HG03045 (cell line): Measurements from ENCODE around the gene TARDBP.
"Not testable (repeated sequence)": the region's sequence is repeated elsewhere in the genome, so short reads cannot be mapped to it uniquely, and the experiment has no call there.

ENCODE experiments used
- ATAC-seq: cut with Tn5 transposase; IDR thresholded peaks from one replicate; pipeline ENCODE4 v1.9.1; 2021; ENCODE audit warnings: mild to moderate bottlenecking, moderate library complexity; ENCODE audit not compliant: unreplicated experiment

TARDBP gene

DNA sequence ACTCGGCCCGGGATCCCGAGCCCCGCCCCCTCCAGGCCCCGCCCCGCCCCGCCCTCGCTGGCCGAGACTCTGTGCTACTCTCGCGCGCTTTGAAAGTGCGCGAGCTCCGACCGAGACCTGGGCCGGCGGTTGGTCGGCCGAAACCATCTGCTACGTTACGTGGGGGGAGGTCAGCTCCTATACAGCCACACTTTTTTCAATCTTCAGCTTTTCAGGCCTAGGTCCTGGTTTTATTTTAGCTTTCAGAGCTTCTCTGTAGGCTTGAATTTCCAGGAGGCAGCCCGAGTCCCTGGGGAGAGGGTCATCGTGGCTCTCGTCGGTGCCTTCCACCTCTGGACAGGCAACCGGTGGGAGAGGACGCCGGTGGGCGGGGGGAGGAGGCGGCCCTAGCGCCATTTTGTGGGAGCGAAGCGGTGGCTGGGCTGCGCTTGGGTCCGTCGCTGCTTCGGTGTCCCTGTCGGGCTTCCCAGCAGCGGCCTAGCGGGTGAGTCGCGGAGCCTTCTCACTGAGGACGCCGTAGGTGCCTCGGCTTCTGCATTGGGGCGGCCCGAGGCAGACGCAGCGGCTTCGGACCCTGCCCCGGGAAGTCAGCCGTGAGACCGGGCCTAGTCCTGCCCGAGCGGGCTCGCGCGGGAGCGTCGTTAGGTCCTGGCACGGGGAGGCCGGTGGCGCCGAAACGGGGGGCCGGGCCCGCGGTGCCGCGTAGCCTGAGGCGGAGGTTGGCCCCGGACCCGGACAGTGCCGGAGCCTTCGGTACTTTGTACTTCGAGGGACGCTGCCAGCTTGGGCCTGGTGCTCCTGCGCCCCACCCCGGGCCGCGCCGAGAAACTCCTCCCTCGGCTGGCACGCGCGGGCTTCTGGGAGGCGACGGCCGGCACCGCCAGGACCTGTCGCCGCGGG, at the start of gene TARDBP:
Gene TARDBP (plus strand): TSS at position 395 of the 900 bp plus-strand sequence. CDS start 1,074 bp downstream, outside the sequence.
- peak; percentile 82 for ATAC-seq

DNA sequence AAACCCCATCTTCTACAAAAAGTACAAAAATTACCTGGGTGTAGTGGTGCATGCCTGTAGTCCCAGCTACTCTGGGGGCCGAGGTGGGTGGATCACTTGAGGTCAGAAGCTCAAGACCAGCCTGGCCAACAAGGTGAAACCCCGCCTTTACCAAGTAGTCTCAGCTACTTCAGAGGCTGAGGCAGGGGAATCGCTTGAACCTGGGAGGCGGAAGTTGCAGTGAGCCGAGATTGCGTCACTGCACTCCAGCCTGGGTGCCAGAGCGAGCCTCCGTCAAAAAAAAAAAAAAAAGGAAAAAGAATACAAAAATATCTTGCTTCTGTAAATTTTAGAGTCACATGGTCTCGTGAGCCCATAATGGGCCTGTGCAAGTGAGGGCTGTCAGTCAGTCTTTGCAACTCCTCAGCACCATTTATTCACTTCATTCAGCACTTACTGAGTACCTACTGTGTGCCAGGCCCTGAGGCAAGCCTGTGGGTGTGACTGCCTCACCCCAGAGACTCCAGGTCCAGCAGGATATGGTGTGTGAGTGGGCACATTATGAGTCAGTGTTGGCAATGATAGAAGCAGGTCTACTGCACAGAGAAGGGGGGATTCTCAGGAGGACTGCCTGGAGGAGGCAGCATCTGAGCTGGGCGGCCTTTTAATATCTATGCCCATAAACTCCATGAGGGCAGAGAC, 46.8 kb upstream of the TARDBP start:
- ATAC-seq: no peak

DNA sequence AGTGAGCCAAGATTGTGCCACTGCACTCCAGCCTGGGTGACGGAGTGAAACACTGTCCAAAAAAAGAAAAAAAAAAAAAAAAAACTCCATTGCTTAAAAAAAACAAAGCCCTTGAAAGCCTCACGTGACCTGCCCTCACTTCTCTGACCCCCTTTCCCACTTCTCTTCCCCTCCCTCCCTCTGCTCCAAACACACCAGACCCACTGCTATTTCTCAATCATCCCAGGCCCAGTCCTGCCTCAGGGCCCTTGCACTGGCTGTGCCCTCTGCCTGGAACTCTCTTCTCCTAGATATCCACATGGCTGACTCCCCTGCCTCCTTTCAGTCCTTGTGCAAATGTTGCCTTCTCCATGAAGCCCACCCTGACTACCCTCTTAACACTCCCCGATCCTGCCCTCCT, 45.4 kb upstream of the TARDBP start:
- no peak for ATAC-seq

DNA sequence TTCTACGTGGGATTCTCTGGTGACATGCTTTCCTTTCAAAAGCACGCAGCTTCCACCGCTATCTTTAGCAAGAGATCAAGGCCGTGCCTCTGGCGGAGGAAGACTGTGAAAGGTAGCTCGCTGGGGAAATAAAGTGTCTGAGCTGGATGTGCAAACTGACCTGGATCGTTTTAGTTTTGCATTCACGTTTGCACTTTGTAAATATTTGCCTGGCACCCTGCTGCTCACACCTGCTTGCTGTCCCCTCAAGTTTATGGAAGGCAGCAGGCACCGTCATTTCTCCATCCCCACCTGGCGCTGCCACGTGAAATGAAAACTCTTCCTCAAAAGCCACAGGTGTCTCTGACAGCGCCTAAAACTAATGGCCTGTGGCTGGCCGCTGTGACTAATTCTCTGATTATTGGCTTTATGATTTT, 44.0 kb upstream of the TARDBP start:
- no peak for ATAC-seq

DNA sequence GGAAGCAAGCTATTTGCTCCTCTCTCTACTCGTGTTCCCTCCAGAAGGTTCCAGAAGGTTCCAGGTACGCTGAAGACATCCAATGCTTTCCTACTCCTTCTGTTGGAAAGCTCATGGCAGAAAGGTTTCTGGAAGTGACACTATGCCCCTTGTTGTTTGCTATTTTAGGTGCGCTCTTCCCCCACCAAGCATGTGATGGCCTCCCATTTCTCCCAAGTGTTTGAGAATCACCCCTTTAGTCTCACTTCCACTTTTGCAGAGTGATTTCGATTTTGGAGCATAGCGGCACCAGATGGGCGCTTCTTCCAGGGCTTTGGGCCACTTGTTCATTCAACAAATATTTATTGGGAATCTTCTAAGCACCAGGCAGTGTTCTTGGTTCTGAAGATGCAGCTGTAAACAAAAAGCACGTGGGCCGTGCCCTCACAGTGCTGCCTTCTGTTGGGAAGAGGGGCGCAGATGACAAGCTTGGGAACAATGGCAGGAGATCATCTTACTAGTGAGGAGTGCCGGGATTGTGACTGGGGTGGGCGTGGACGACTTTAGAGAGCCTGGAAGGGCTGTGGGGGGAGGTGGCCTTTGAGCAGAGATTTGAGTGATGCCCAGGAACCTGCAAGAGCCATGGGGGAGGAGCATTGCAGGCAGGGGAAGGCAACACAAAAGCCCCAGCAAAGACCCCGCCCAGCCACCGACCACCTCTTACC, 43.0 kb upstream of the TARDBP start:
- ATAC-seq: no peak

DNA sequence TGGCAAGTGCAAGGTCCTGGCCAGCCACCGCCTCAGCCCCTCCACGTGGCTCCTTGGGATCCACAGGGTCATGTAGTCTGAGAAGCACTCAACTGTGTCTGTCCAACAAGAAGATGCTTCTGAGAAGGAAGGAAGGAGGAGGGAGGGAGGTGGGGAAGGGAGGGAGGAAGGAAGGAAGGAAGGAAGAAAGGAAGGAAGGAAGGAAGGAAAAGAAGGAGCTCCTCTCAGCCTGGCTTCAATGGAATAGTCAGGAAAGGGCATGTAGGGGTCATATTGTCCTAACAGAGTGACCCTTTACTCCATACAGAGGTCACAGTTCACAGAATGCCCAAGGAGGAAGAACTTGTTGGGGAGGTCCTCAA, 42.5 kb upstream of the TARDBP start:
- no peak for ATAC-seq

DNA sequence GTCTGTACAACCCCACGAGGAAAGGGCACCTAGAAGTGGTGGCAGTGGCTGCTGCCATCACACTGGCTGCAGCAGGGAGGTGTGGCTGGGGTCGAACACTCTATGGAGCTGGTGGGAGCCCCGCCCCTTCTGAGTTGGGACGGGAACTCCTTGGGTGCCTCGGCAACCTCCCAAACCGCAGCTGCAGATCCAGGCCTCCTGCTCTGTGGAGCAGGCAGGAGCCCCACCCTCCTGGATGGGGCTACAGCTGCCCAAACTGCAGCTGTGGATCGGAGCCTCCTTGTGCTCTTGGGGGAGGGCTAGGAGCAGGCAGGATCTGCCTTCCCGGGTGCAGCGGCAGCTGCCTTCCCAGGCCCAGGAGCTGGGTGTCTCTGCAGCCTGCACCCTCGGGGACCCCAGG, 38.9 kb upstream of the TARDBP start:
- no peak for ATAC-seq

DNA sequence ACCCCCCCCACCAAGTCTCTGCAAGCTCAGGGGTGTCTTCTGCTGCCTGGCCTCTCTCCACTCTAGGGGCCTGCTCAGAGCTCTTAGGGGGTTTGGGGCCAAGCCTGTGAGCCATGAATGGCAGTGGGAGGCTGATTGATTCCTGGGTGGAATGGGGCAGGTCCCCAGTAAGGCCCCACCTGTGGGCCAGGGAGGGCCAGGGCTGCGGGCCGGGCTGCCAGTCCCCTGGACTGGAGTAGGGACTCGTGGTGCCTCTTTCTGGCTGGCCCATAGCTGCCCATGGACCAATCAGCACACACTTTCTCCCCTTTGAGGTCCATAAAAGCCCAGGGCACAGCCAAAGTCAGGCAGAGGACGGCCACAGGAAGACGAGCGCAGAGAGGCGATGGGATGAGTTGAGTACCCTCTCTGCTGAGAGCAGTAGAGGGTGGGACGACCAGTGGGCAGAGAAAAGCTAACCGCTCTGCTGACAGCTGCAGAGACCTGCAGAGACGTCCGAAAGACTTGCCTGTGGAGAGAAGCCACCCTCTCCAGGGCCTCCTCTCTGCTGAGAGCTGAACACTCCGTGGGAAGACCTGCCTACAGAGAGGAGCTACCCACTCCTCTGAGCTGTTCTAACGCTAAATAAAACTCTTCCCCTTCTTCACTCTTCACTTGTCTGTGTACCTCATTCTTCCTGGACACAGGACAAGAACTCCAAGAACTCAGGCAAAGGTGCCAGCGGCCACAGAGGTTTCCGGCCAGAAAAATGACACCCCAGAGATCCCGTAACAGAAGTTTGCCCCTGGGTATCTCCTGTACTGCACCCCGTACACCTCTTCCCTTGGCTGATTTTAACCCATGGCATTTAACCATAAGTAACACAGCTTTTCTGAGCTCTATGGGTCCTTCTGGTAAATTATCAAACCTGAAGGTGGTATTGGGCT, 38.2 kb upstream of the TARDBP start:
- no peak for ATAC-seq

DNA sequence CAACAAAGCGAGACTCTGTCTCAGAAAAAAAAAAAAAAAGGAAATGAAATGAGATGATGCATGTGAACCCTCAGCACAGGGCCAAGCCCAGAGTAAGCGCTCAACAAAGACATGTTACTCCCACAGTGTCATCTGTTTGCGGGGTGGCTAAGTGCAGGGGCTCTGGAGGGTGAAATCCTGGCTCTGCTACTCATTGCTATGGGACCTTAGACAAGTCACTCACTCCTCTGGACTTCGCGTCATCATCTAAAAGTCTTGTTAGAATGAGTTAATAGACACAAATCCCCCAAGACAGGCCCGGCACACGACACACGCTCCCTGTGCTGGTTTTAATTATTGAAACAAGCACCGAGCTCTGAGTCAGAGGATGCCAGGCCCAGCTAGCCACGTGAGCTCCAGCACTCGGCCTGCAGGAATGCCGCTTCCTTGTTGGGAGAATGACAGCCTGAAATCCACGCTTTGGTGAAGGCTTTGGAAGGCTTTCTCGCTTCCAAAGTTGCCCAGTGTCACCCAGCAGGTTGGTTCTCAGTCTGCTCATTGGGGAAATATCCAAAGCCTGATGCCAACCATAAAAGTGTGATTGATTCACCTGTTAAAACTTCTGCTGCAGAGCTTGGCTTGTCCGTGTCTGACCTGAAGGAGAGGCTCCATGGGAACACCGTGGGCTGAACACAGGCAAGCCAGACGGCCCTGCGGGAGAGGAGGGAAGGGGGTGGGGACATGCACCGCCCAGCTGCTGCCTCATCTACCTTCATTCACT, 36.7 kb upstream of the TARDBP start:
- ATAC-seq: no peak

DNA sequence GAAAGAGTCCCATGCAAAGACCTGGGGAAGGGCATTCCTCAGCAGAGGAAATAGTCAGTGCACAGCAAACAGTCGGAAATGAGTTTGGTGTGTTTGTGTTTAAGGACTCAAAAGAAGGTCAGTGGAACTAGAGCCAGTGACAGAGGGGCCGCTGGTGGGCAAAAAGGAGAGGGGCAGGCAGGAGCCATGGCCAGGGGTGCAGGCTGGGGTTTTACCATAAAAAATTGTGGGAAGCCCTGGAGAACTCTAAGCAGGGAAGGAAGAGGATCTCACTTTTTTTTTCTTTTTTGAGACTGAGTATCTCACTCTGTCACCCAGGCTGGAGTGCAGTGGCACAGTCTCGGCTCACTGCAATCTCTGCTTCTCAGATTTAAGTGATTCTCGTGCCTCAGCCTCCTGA, 33.7 kb upstream of the TARDBP start:
- ATAC-seq: no peak

DNA sequence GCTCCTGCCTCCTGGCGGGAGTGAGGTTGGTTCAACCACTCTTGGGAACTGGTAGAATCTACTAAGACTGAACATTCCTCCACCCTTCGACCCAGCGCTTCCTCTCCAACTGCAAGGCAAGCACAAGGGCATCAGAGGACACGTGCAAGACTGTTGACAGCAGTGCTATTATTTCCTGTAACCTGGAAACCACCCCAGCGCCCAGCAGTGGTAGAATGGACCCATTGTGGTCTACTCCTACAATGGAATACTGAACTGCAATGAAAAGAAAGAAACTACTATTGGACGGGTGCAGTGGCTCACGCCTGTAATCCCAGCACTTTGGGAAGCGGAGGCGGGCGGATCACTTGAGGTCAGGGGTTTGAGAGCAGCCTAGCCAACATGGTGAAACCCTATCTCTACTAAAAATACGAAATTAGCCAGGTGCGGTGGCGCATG, 33.0 kb upstream of the TARDBP start:
- no peak for ATAC-seq

DNA sequence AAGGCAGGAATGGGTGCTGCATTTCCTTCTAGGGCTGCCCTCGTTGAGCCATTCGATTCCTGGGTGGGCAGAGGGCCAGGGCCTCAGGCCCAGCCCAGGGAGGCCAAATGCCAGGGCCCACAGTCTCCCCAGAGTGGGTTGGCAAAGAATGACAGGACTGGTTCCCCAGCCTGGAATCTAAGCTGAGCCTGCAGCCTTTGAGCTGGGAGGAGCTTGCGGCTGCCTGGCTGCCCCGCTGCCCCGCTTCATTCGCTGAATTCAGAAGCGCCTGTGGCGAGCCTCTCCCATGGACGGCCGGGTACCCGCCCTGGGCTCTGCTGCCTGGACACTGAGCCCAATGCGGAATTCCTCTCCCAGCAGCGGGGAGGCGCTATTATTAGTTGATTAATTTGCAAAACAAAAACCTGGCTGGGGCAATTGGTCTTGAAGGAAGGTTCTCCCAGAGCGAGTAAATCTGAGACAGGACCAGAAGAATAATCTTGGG, 32.3 kb upstream of the TARDBP start:
- ATAC-seq: no peak

DNA sequence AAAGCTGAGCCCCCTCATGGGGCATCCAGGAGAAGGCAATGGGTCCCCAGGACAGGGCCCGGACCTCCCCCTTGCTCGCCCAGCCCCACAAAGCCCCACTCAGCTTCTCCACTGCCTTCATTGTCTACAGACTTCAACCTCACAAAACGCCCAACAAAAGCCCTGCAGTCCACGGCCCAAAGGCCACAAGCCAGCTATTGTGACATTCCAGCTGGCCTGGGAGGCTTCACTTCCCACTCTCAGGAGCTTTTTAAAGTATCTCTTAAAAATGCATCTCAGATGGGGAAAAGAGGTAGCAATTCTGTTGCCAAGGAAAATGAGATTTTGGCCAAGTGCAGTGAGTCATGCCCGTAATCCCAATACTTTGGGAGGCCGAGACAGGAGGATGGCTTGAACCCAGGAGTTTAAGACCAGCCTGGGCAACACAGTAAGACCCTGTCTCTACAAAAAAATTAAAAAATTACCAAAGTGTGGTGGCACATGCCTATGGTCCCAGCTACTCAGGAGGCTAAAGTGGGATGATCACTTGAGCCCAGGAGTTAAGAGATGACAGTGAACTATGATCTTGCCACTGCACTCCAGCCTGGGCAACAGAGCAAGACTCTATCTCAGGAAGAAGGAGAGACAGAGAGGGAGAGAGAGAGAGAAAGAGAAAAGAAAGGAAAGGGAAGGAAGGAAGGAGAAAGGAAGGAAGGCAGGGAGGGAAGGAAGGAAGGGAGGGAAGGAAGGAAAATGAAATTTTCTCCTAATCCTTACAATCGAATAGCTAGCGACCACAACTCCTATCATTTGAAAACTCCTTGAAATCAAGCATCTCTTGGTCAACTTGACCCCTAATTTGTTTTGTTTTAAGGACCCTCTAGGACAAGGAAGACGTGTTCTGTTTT, 31.4 kb upstream of the TARDBP start:
- ATAC-seq: no peak

DNA sequence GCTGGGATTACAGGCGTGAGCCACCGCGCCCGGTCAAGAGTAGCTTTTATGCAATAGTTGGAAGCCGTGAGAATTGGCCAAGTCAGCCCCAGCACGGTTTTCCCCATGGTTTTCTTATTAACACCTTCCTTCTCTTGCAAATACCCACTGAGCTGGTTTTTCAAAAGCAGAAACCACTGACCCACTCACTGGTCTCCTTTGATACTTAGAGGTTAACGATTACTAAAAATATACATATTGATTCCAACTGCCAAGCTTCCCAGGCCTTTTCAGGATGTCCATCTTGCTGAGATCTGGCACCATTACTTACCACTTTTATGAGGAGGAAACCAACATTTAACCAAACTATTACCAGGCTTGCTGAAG, 25.9 kb upstream of the TARDBP start:
- ATAC-seq: peak; percentile 20

DNA sequence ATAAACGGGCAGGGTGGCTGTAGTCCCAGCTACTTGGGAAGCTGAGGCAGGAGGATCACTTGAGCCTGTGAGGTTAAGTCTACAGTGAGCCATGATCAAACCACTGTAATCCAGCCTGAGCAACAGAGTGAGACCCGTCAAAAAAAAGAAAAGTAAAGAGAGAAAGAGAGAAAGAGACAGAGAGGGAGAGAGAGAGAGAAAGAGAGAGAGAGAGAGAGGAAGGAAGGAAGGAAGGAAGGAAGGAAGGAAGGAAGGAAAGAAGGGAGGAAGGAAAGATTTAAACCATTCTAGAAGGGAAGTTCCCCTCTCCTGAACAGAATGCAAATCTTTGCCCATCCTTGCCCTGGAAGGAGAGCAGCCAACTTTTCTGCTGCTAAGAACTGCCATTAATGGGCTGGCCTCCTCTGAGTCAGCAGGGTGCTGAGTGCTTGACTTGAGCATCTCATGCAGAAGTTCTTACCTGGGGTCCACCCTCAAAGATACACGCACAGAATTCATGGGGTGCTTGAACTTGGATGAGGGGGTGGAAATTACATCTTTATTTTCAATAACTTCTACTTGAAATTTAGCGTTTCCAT, 24.5 kb upstream of the TARDBP start:
- ATAC-seq: no peak

DNA sequence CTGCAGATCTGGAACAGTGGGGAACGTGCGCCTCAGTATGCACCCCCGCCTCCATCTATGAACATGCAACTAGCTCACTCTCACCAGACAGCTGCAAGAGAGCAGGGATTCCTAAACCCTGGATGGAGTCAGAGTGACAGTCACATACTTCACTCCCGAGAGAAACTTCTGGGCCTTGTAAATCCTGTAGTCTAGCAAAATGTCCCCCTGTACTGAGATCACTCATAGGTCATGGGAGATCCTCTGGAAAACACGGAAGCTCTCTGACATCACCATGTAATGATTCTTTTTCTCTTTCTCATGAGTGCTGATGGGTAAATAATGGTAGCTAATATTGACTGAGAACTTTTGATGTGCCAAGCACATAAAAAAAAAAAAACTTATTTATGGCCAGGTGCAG, 23.4 kb upstream of the TARDBP start:
- no peak for ATAC-seq

DNA sequence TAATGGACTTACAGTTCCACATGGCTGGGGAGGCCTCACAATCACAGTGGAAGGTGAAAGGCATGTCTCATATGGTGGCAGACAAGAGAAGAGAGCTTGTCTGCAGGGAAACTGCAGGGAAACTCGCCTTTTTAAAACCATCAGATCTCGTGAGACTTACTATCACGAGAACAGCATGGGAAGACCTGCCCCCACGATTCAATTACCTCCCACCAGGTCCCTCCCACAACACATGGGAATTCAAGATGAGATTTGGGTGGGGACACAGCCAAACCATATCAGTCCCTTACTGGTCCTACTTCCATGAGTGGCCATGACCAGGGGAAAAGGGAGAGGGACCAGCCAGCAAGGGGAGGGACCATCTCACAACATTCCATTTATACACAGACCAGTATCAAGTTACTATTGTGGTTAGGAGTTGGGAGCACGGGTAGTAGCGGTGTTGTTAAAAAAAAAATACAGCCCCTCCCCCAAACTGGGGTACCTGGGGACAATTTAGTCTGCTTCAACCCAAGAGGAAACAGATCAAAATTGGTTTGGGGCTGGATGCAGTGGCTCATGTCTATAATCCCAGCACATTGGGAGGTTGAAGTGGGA, 22.4 kb upstream of the TARDBP start:
- ATAC-seq: not testable (repeated sequence)

DNA sequence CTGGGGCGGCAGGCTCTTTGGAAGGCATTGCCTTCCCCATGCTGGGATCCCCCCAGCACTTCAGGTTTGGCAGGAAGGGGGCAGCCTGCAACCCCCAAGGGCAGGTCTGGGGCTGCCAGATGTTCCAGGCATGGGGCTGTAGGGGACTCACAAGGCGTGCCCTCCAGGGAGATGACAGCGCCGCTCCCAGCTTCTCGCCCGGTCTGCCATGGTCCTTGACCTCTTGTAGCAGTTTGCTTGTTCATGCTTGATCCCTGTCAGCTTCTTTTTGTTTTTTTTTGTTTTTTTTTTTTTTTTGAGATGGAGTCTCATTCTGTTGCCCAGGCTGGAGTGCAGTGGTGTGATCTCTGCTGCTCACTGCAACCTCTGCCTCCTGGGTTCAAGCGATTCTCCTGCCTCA, 21.6 kb upstream of the TARDBP start:
- no peak for ATAC-seq
